C4-2B (cell line): ENCODE results near the gene CYP21A2.

Experiments used
- H3K27ac ChIP-seq: fragments of 450-650 bp; 2 replicates; pipeline ENCODE4 v1.5.1; 2017
- ZFX ChIP-seq: fragments of 450-650 bp; IDR thresholded peaks from 2 replicates; pipeline ENCODE4 v1.6.1; 2017
- TF ChIP-seq, protein P1 (sequence below): fragments of 450-650 bp; conservative IDR thresholded peaks from 2 replicates; pipeline ENCODE4 v1.5.1; 2017; ENCODE audit warnings: mild to moderate bottlenecking

The CYP21A2 gene

DNA sequence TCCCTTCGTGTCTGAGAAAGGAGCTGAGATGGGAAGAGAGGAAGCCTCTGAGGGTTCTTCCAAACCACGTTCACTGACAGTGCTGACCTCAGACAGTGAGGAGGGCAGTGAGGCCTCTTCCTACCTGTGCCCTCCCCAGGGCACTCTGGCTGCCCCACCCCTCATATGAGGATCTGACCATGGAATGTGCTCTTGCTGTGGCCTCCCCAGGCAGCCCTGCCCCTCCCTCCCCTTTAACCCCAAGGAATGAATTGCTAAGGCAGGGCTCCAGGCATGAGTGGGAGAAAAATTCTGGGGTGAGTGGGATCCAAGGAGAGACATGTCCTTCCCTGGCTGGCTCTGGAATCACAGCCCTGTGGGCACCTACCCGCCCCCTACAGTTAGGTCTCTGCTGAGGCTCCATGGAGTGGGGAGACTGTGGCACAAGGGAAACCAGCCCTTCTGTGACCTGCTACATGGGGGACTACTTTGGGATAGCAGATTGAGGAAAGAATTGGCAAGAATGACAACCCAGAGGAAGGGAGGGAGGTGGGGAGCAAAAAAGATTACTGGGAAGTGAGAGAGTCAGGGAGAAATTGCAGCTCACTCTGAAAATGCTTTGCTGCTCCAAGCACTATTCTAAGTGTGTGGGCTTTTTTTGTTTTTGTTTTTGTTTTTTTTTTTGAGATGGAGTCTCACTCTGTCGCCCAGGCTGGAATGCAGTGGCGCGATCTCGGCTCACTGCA is 41.5 kb downstream of the CYP21A2 start:
- H3K27ac ChIP-seq = no peak overlapping the region
- TF ChIP-seq, protein P1, sequence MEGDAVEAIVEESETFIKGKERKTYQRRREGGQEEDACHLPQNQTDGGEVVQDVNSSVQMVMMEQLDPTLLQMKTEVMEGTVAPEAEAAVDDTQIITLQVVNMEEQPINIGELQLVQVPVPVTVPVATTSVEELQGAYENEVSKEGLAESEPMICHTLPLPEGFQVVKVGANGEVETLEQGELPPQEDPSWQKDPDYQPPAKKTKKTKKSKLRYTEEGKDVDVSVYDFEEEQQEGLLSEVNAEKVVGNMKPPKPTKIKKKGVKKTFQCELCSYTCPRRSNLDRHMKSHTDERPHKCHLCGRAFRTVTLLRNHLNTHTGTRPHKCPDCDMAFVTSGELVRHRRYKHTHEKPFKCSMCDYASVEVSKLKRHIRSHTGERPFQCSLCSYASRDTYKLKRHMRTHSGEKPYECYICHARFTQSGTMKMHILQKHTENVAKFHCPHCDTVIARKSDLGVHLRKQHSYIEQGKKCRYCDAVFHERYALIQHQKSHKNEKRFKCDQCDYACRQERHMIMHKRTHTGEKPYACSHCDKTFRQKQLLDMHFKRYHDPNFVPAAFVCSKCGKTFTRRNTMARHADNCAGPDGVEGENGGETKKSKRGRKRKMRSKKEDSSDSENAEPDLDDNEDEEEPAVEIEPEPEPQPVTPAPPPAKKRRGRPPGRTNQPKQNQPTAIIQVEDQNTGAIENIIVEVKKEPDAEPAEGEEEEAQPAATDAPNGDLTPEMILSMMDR = no peak
- TF ChIP-seq ZFX = no peak

DNA sequence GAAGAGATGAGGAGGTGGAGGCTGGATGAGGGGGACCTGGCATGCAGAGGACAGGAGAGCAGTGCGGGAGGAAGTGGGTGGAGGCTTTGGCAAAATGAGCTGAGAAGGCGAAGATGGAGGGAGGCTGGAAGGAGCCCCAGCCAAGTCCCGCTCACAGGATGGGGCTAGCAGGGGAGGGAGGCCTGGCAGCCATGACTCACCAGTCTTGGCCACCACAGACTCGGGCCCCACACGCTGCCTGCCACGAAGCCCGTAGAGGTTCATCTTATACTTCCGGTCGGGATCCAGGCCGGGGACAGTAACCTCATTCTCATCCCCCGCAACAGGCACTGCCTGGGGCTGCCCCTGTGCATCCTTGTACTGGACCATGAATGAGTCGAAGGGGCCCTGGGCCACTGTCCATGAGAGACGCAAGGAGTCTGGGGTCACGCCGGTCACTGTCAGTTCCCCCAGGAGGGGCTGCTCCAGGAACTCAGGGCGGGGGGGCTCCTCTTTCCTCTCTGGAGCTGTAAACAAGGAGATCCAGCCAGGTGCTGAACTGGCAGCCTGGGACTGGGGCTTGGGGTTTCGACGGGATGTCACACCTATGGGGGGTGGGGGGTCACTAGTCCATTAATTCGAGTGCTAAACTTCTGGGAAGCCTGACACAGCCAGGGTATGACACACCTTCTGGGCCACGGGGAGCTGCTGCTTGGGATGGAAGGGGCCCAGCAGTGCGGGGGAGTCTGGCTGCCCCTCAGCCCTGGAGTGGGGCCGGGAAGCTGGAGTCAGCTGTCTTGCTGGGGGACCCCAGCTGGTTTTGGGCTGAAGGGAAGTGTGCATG is 43.2 kb downstream of the CYP21A2 start:
- H3K27ac ChIP-seq = no peak overlapping the region

DNA sequence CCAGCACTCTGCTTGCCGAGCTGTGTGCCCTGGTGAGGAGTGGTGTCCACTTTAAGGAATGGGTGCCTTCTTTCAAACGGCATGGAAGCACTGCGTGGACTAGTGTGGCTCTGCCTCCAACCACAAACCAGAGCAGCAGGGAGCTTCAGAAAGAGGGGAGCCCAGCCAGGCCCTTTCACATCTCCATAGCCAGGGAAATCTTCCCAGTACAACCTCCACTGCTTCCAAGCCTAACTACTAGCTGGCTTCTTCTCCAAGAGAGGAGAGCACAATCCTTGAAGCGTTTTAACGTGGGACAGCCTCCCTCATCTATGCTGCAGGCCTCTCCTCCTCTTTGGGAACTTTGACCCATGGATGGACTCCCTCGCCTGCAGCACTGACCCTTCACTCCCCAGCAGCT is 44.3 kb downstream of the CYP21A2 start:
- no peak overlapping the region for H3K27ac ChIP-seq
- no peak for TF ChIP-seq ZFX
- TF ChIP-seq, protein P1 = no peak

More for the DNA sequence above, 43.2 kb downstream of the CYP21A2 start:
- TF ChIP-seq, protein P1 = no peak
- TF ChIP-seq ZFX = no peak

DNA sequence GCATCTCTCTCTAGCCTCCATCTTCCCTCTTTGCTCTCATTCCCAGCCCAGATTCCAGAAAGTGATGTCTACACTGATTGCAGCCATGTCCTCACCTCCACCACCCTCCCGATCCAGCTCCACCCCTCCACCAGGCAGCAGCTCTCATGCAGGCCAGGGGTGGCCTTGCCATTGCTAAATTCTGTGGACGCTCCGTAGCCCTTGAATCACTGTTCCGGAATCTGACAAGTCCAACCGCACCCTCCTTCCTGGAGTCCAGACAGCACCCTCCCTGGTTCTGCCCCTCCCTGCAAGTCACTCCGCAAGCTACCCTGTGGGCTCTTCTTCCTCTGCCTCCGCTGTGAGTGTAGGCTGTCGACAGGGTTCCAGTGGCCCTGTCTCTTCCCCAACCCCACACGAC is 44.7 kb downstream of the CYP21A2 start:
- no peak overlapping the region for H3K27ac ChIP-seq

DNA sequence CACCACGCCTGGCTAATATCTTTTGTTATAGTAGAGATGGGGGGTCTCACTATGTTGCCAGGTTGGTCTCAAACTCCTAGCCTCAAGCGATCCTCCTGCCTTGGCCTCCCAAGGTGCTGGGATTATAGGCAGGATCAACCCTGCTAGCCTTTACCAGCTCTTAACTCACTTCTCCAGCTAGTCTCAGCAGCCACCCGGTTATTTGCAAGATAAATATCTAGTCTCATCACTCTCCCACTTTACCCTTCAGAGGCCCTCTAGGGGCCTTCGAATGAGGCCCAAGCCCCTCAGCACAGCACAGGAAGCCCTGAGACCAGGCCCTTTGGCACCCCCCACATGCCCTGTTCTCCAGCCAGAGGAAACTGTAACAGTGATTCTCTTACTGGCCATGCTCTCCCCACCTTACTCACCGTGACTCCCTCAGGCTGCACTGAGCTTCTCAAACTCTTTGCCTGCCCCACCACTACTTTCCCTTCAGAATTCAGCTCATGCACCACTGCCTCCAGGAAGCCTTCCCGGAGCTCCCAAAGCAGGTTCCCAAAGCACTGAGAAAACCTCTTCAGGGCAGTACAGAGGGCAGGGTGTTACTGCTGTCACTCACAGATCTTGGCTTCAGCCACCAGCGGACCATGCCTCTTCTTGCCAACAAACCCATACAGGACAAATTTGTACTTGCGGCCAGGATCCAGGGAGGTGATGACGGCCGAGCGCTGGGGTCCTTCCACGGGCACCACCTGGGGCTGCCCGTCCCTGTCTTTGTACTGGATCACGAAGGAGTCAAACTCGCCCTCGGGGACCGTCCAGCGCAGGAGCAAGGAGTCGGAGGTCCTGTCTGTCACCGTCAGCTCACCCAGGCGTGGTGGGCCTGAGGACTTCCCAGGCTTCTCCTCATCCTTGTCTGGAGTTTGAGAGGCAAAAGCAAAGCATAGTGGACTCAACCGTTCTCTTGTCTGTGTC is 45.9 kb downstream of the CYP21A2 start:
- no peak for TF ChIP-seq ZFX
- TF ChIP-seq, protein P1 = no peak
- H3K27ac ChIP-seq = no peak overlapping the region

More for the DNA sequence above, 44.7 kb downstream of the CYP21A2 start:
- TF ChIP-seq, protein P1 = no peak
- no peak for TF ChIP-seq ZFX

DNA sequence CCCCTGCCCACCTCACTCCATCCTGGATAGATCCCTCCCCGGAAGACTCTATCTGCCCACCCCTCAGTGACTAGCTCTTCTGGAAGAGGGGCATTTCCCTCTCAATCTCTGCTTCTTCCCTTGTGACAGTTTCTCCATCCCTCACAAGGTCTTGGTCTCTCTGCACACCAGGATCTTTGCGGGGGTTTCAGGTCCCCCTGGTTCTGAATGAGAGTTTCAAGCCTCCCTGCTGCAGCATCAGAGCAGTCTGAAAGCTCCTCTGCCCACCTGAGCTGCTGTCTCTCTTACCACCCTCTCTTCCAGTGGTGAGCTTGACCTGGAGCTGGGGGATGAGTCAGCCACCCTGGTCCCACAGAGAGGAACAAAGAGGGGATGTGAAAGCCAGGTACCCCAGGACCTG is 46.6 kb downstream of the CYP21A2 start:
- TF ChIP-seq, protein P1 = no peak
- TF ChIP-seq ZFX = no peak

More for the DNA sequence above, 46.6 kb downstream of the CYP21A2 start:
- no peak overlapping the region for H3K27ac ChIP-seq
